SK-N-SH (cell line): ENCODE data around the gene PNRC2. TPM values are rescaled to one million over a fixed set of nuclear protein-coding genes. Genes with fewer than 3 reads are reported as not detected.

Experiments
- CTCF ChIA-PET: fragments of 300-600, 350-600 bp; formaldehyde crosslinking; extraction: SDS; loops from one replicate; lab custom pipeline; 2021; lab: Yijun Ruan, JAX
- POLR2A ChIA-PET: fragments of 350-600 bp; sonication (Branson Sonifier 250); formaldehyde crosslinking; extraction: SDS; loops from one replicate; lab custom pipeline; 2020; ENCODE audit warnings: antibody characterized with exemption, inconsistent platforms; lab: Yijun Ruan, JAX
- DNase-seq: peaks from one replicate; pipeline ENCODE4 v3.0.0; 2012
- H2AFZ ChIP-seq: fragments of 200-600 bp; sonication (generic); 2 replicates; pipeline ENCODE4 v1.8.1; 2016; ENCODE audit warnings: antibody characterized with exemption, mild to moderate bottlenecking, low read depth
- H3F3A ChIP-seq: fragments of 200-600 bp; sonication (generic); replicated peaks from 2 replicates; pipeline ENCODE3; 2016; ENCODE audit warnings: antibody characterized with exemption, mild to moderate bottlenecking; ENCODE audit not compliant: insufficient read depth
- H3K27ac ChIP-seq, 2 experiments: fragments of 200-500 bp in 1 of 2; fragments of 200-600 bp in 1 of 2; sonication (Bioruptor generic) in 1 of 2; sonication (generic), shearing (Covaris generic) in 1 of 2; 2 replicates each; pipeline versions ENCODE4 v1.5.1 to v1.6.1; 2014 to 2016; ENCODE audit warnings: low read depth in 2 of 2, inconsistent platforms in 1 of 2, low read length in 1 of 2, mild to moderate bottlenecking in 1 of 2, mixed read lengths in 1 of 2
- H3K27me3 ChIP-seq: fragments of 200-600 bp; sonication (generic), shearing (Covaris generic); 2 replicates; pipeline ENCODE4 v1.6.1; 2016; ENCODE audit warnings: mixed run types; ENCODE audit not compliant: insufficient read depth
- H3K36me3 ChIP-seq, 2 experiments: fragments of 200-500 bp in 1 of 2; fragments of 200-600 bp in 1 of 2; sonication (Bioruptor generic) in 1 of 2; sonication (generic) in 1 of 2; replicated peaks in 1 of 2; 2 replicates each; pipeline versions ENCODE3 to v1.5.1; 2014 to 2016; ENCODE audit warnings: low read length in 1 of 2, mild to moderate bottlenecking in 1 of 2; ENCODE audit not compliant: insufficient read depth in 2 of 2, control insufficient read depth in 1 of 2
- H3K4me1 ChIP-seq, 2 experiments: fragments of 200-500 bp in 1 of 2; fragments of 200-600 bp in 1 of 2; sonication (Bioruptor generic) in 1 of 2; sonication (generic), shearing (Covaris generic) in 1 of 2; 2 replicates each; pipeline versions ENCODE4 v1.5.1 to v1.6.1; 2014 to 2016; ENCODE audit warnings: low read depth in 1 of 2, low read length in 1 of 2, mixed run types in 1 of 2; ENCODE audit not compliant: insufficient read depth in 2 of 2, control insufficient read depth in 1 of 2
- H3K4me2 ChIP-seq: fragments of 200-600 bp; sonication (generic), shearing (Covaris generic); 2 replicates; pipeline ENCODE4 v1.6.1; 2017; ENCODE audit warnings: mixed run types
- H3K4me3 ChIP-seq, 2 experiments: fragments of 200-500 bp in 1 of 2; fragments of 200-600 bp in 1 of 2; sonication (Bioruptor generic) in 1 of 2; sonication (generic), shearing (Covaris generic) in 1 of 2; 2 replicates each; pipeline versions ENCODE4 v1.5.1 to v1.8.1; 2014 to 2016; ENCODE audit warnings: low read depth in 2 of 2, inconsistent platforms in 1 of 2, low read length in 1 of 2, mild to moderate bottlenecking in 1 of 2, mixed read lengths in 1 of 2, moderate library complexity in 1 of 2
- H3K79me2 ChIP-seq: fragments of 200-600 bp; sonication (generic); 2 replicates; pipeline ENCODE4 v1.8.1; 2017; ENCODE audit warnings: mild to moderate bottlenecking; ENCODE audit not compliant: insufficient read depth
- H3K9ac ChIP-seq: fragments of 200-600 bp; sonication (generic); 2 replicates; pipeline ENCODE4 v1.6.1; 2017; ENCODE audit warnings: mixed run types
- H3K9me2 ChIP-seq: fragments of 200-600 bp; sonication (generic); 2 replicates; pipeline ENCODE4 v1.6.1; 2017; ENCODE audit warnings: mixed run types
- H3K9me3 ChIP-seq: fragments of 200-600 bp; sonication (generic); 2 replicates; pipeline ENCODE4 v1.6.1; 2017; ENCODE audit warnings: mixed run types, mild to moderate bottlenecking, moderate library complexity
- H4K20me1 ChIP-seq: fragments of 200-600 bp; sonication (generic); 2 replicates; pipeline ENCODE4 v1.6.1; 2017; ENCODE audit warnings: mild to moderate bottlenecking, mixed run types; ENCODE audit not compliant: insufficient read depth
- FOXM1 ChIP-seq: IDR thresholded peaks from 2 replicates; pipeline ENCODE4 v1.4.0; 2012; ENCODE audit warnings: low read depth, mild to moderate bottlenecking
- GABPA ChIP-seq: IDR thresholded peaks from 2 replicates; pipeline ENCODE4 v1.4.0; 2012; ENCODE audit warnings: low read depth, mild to moderate bottlenecking
- JUND ChIP-seq: IDR thresholded peaks from 2 replicates; pipeline ENCODE4 v1.4.0; 2012
- NRF1 ChIP-seq: IDR thresholded peaks from 2 replicates; pipeline ENCODE4 v1.6.1; 2012; ENCODE audit warnings: low read depth, mild to moderate bottlenecking, low read length
- POLR2AphosphoS5 ChIP-seq: IDR thresholded peaks from 2 replicates; pipeline ENCODE4 v1.6.1; 2012; ENCODE audit warnings: low read depth, low read length
- RAD21 ChIP-seq: IDR thresholded peaks from 2 replicates; pipeline ENCODE4 v1.6.1; 2012; ENCODE audit warnings: mild to moderate bottlenecking, low read length
- RCOR1 ChIP-seq: fragments of 150-350 bp; IDR thresholded peaks from 2 replicates; pipeline ENCODE4 v1.6.1; 2017; ENCODE audit warnings: antibody characterized with exemption, low read length
- RFX5 ChIP-seq: IDR thresholded peaks from 2 replicates; pipeline ENCODE4 v1.6.1; 2012; ENCODE audit warnings: mild to moderate bottlenecking, improper control_type of control experiment, low read length
- YY1 ChIP-seq: IDR thresholded peaks from 2 replicates; pipeline ENCODE4 v1.4.0; 2012; ENCODE audit warnings: low read depth, mild to moderate bottlenecking
- WGBS: methylation state at CpG from one replicate; pipeline ENCODE4 v1.1.6; 2017; ENCODE audit warnings: low lambda C conversion rate; 5-methylcytosine and 5-hydroxymethylcytosine counted together
- polyA plus RNA-seq, 3 experiments: library from polyadenylated mRNA; depleted of rRNA; stranded (reverse); fragments of >200 nt; gene quantifications; 2 replicates each; pipeline ENCODE4 v1.2.3, GENCODE V29; 2012
- TF ChIP-seq, protein P1 (sequence below): IDR thresholded peaks from 2 replicates; pipeline ENCODE4 v1.6.1; 2012; ENCODE audit warnings: mild to moderate bottlenecking, low read depth, low read length, moderate library complexity
- TF ChIP-seq, protein P2 (sequence below): IDR thresholded peaks from 2 replicates; pipeline ENCODE4 v1.4.0; 2012; ENCODE audit warnings: low read depth, borderline replicate concordance
- TF ChIP-seq, protein P3 (sequence below): IDR thresholded peaks from 2 replicates; pipeline ENCODE4 v1.4.0; 2012; ENCODE audit warnings: low read depth
- TF ChIP-seq, protein P4 (sequence below): IDR thresholded peaks from 2 replicates; pipeline ENCODE4; 2012
- TF ChIP-seq, protein P5 (sequence below): IDR thresholded peaks from 2 replicates; pipeline ENCODE4 v1.4.0; 2012; ENCODE audit warnings: low read depth, borderline replicate concordance

PNRC2 gene
- polyA plus RNA-seq, 1 of the 3 experiments (the other 2 are of a cell fraction) = 43.8 TPM

DNA sequence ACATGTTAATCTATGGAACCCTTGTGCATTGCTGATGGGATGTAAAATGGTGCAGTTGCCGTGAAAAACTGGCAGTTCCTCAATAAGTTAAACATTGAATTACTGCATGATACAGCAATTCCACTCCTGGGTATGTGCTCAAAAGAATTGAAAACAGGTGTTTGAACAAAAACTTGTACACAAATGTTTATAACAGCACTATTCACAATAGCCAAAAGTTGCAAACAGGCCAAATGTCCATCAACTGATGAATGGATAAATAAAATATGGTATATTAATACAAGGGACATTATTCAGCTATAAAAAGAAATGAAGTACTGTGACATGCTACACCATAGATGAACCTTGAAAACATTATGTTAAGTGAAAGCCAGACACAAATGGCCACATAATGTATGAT, 38.2 kb downstream of the PNRC2 start:
- Histone ChIP-seq H3K4me3 (no peak overlapping the region), H3K4me2 (no peak overlapping the region), H3K79me2 (no peaks in the 10 kb centered on the region), H4K20me1 (no peaks in the 10 kb centered on the region), H3K27me3 (no peaks in the 10 kb centered on the region), H3K9me3 (no peaks in the 10 kb centered on the region), H3K27ac (no peak overlapping the region), H3F3A (peaks cover 5% of the 10 kb centered on the region), H2AFZ (no peak overlapping the region), H3K4me1 (no peaks in the 10 kb centered on the region; a peak in 1 of 4 replicates), H3K9ac (no peak overlapping the region), H3K9me2 (no peaks in the 10 kb centered on the region), H3K36me3 (no peaks in the 10 kb centered on the region)
- no peak for TF ChIP-seq FOXM1
- no peak for TF ChIP-seq POLR2AphosphoS5
- TF ChIP-seq, protein P1, sequence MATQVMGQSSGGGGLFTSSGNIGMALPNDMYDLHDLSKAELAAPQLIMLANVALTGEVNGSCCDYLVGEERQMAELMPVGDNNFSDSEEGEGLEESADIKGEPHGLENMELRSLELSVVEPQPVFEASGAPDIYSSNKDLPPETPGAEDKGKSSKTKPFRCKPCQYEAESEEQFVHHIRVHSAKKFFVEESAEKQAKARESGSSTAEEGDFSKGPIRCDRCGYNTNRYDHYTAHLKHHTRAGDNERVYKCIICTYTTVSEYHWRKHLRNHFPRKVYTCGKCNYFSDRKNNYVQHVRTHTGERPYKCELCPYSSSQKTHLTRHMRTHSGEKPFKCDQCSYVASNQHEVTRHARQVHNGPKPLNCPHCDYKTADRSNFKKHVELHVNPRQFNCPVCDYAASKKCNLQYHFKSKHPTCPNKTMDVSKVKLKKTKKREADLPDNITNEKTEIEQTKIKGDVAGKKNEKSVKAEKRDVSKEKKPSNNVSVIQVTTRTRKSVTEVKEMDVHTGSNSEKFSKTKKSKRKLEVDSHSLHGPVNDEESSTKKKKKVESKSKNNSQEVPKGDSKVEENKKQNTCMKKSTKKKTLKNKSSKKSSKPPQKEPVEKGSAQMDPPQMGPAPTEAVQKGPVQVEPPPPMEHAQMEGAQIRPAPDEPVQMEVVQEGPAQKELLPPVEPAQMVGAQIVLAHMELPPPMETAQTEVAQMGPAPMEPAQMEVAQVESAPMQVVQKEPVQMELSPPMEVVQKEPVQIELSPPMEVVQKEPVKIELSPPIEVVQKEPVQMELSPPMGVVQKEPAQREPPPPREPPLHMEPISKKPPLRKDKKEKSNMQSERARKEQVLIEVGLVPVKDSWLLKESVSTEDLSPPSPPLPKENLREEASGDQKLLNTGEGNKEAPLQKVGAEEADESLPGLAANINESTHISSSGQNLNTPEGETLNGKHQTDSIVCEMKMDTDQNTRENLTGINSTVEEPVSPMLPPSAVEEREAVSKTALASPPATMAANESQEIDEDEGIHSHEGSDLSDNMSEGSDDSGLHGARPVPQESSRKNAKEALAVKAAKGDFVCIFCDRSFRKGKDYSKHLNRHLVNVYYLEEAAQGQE = no peak
- TF ChIP-seq NRF1 = no peak
- TF ChIP-seq, protein P2, sequence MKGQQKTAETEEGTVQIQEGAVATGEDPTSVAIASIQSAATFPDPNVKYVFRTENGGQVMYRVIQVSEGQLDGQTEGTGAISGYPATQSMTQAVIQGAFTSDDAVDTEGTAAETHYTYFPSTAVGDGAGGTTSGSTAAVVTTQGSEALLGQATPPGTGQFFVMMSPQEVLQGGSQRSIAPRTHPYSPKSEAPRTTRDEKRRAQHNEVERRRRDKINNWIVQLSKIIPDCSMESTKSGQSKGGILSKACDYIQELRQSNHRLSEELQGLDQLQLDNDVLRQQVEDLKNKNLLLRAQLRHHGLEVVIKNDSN = no peak
- TF ChIP-seq YY1 = no peak
- no peak for TF ChIP-seq RCOR1
- POLR2A ChIA-PET = no interaction called here
- CTCF ChIA-PET = no interaction called here
- no peak for DNase-seq
- 65% methylated on average over 1 of the region's 1 CpG for WGBS

DNA sequence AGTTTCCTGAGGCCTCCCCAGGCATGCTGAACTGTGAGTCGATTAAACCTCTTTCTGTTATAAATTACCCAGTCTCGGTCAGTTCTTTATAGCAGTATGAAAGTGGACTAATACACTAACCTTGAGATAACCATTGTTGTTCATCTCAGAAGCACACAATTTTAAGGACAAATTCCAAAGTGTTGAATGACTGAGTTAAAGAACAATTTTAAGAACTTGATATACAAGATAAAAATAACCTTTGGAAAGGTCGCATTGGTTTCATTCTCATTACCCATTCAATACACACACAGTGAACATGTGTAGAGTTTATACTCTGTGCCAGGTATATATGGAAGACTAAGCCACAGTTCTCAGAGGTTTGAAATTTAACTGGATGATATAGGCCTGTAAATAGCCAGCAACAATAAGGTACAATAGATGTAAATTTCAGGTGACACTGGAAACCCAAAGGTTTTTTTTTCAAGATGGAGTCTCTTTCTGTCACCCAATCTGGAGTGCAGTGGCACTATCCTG, 39.6 kb downstream of the PNRC2 start:
- Histone ChIP-seq H4K20me1 (no peaks in the 10 kb centered on the region), H3K36me3 (no peaks in the 10 kb centered on the region), H3K4me1 (no peaks in the 10 kb centered on the region; a peak in 1 of 4 replicates), H3K4me3 (no peak overlapping the region), H3K27me3 (no peaks in the 10 kb centered on the region), H3K27ac (no peak overlapping the region), H2AFZ (no peak overlapping the region; the same call in 1 of the 2 replicates), H3K9ac (no peak overlapping the region), H3K9me3 (no peaks in the 10 kb centered on the region)
- CTCF ChIA-PET = no interaction called here
- no peak for TF ChIP-seq GABPA
- TF ChIP-seq, protein P3, sequence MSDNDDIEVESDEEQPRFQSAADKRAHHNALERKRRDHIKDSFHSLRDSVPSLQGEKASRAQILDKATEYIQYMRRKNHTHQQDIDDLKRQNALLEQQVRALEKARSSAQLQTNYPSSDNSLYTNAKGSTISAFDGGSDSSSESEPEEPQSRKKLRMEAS = no peak
- TF ChIP-seq, protein P4, sequence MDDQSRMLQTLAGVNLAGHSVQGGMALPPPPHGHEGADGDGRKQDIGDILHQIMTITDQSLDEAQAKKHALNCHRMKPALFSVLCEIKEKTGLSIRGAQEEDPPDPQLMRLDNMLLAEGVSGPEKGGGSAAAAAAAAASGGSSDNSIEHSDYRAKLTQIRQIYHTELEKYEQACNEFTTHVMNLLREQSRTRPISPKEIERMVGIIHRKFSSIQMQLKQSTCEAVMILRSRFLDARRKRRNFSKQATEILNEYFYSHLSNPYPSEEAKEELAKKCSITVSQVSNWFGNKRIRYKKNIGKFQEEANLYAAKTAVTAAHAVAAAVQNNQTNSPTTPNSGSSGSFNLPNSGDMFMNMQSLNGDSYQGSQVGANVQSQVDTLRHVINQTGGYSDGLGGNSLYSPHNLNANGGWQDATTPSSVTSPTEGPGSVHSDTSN = no peak
- no peak for TF ChIP-seq RAD21
- TF ChIP-seq JUND = no peak
- TF ChIP-seq RFX5 = no peak
- TF ChIP-seq, protein P5, sequence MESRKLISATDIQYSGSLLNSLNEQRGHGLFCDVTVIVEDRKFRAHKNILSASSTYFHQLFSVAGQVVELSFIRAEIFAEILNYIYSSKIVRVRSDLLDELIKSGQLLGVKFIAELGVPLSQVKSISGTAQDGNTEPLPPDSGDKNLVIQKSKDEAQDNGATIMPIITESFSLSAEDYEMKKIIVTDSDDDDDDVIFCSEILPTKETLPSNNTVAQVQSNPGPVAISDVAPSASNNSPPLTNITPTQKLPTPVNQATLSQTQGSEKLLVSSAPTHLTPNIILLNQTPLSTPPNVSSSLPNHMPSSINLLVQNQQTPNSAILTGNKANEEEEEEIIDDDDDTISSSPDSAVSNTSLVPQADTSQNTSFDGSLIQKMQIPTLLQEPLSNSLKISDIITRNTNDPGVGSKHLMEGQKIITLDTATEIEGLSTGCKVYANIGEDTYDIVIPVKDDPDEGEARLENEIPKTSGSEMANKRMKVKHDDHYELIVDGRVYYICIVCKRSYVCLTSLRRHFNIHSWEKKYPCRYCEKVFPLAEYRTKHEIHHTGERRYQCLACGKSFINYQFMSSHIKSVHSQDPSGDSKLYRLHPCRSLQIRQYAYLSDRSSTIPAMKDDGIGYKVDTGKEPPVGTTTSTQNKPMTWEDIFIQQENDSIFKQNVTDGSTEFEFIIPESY = no peak
- TF ChIP-seq, protein P1 = no peak
- TF ChIP-seq, all 33 proteins: peak for 0
- Histone ChIP-seq H3K9me2 (no peaks in the 10 kb centered on the region), H3K4me2 (no peak overlapping the region), H3F3A (peaks cover 5% of the 10 kb centered on the region), H3K79me2 (no peaks in the 10 kb centered on the region)
- no peak for DNase-seq
- POLR2A ChIA-PET = no interaction called here
- WGBS = 66% methylated on average over 3 of the region's 3 CpGs
